ENCODE data around the gene INSRR.

INSRR gene

GRCh38 chr1:156895927-156896326 is 37.0 kb upstream of the INSRR start:
- H3K4me3 Mint-ChIP-seq: peak overlapping the region in 2 of 3 experiments; percentile 19 to 78
- peaks cover 47% of the 10 kb centered on the region for H3K27me3 Mint-ChIP-seq (ENCODE audit: low read depth)
- peaks cover 51% of the 10 kb centered on the region for H3K4me1 Mint-ChIP-seq
- H3K9me3 Mint-ChIP-seq: no peaks in the 10 kb centered on the region
- no peak for TF ChIP-seq CTCF (IDR thresholded peaks at IDR 0.05; ENCODE audit: unreplicated experiment in 3 of 3)
- H3K27ac Mint-ChIP-seq: peak overlapping the region; percentile 83 to 94 (median 83)
- H3K36me3 Mint-ChIP-seq (ENCODE audit: low read depth): no peaks in the 10 kb centered on the region

GRCh38 chr1:156895455-156895812 is 36.5 kb upstream of the INSRR start:
- Mint-ChIP-seq H3K4me1 (peaks cover 50% of the 10 kb centered on the region), H3K27ac (peak overlapping the region; percentile 83 to 94 (median 83)), H3K9me3 (no peaks in the 10 kb centered on the region), H3K27me3 (ENCODE audit: low read depth) (peaks cover 50% of the 10 kb centered on the region), H3K4me3 (peak overlapping the region; percentile 58 to 78 (median 72)), H3K36me3 (ENCODE audit: low read depth) (no peaks in the 10 kb centered on the region)
- TF ChIP-seq CTCF (IDR thresholded peaks at IDR 0.05; ENCODE audit: unreplicated experiment in 3 of 3): no peak

GRCh38 chr1:156894711-156895454 is 36.0 kb upstream of the INSRR start:
- H3K4me1 Mint-ChIP-seq: peaks cover 50% of the 10 kb centered on the region
- peak overlapping the region; percentile 58 to 78 (median 72) for H3K4me3 Mint-ChIP-seq
- H3K36me3 Mint-ChIP-seq (ENCODE audit: low read depth): no peaks in the 10 kb centered on the region
- H3K27ac Mint-ChIP-seq: peak overlapping the region; percentile 83 to 94 (median 83)
- TF ChIP-seq CTCF (IDR thresholded peaks at IDR 0.05; ENCODE audit: unreplicated experiment in 3 of 3): no peak
- H3K9me3 Mint-ChIP-seq: no peaks in the 10 kb centered on the region
- H3K27me3 Mint-ChIP-seq (ENCODE audit: low read depth): peaks cover 56% of the 10 kb centered on the region

- H3K9me3 Mint-ChIP-seq: no peaks in the 10 kb centered on the region
- peak overlapping the region; percentile 79 to 94 (median 83) for H3K27ac Mint-ChIP-seq
- peaks cover 49% of the 10 kb centered on the region for H3K4me1 Mint-ChIP-seq
- H3K36me3 Mint-ChIP-seq (ENCODE audit: low read depth): no peaks in the 10 kb centered on the region
- peak overlapping the region; percentile 75 to 79 (median 78) for H3K4me3 Mint-ChIP-seq
- TF ChIP-seq CTCF (IDR thresholded peaks at IDR 0.05; ENCODE audit: unreplicated experiment in 3 of 3): no peak
- H3K27me3 Mint-ChIP-seq (ENCODE audit: low read depth): peaks cover 56% of the 10 kb centered on the region
Observed at GRCh38 chr1:156894001-156894400, 35.1 kb upstream of the INSRR start.

GRCh38 chr1:156893048-156893953 is 34.4 kb upstream of the INSRR start, which contains the start of gene PEAR1:
TSS of gene PEAR1 (plus strand) at chr1:156893718. CDS start at chr1:156903927, 10,209 bp downstream.
- no peaks in the 10 kb centered on the region for H3K36me3 Mint-ChIP-seq (ENCODE audit: low read depth)
- H3K9me3 Mint-ChIP-seq: no peaks in the 10 kb centered on the region
- peak within 1 kb of the TSS; percentile 79 to 94 (median 83) for H3K27ac Mint-ChIP-seq
- H3K27me3 Mint-ChIP-seq (ENCODE audit: low read depth): peaks cover 52% of the 10 kb centered on the region
- peak in 1 of 3 experiments; percentile 18 for TF ChIP-seq CTCF (IDR thresholded peaks at IDR 0.05; ENCODE audit: unreplicated experiment in 3 of 3)
- H3K4me3 Mint-ChIP-seq: peak within 1 kb of the TSS; percentile 75 to 79 (median 78)
- peaks cover 47% of the 10 kb centered on the region for H3K4me1 Mint-ChIP-seq
